Tibial nerve (tissue), 4 donors: ENCODE results near the gene GIGYF1. TPM values are rescaled to one million over a fixed set of nuclear protein-coding genes. Genes with fewer than 3 reads are reported as not detected.
"Not testable (repeated sequence)": the region's sequence is repeated elsewhere in the genome, so short reads cannot be mapped to it uniquely, and the experiment has no call there.

Experiments
- DNase-seq, 2 donors: peaks; one replicate each; pipeline ENCODE4 v3.0.0-alpha.2; 2019; ENCODE audit warnings: low spot score in 2 of 2
- H3K27ac ChIP-seq, 4 donors: fragments of 200-600 bp; sonication (generic) in 3 of 4; one replicate each; pipeline ENCODE4 v1.5.1; 2017 to 2019; ENCODE audit warnings: mild to moderate bottlenecking in 1 of 4
- H3K27me3 ChIP-seq, 2 donors: fragments of 200-600 bp; sonication (generic) in 1 of 2; one replicate each; pipeline versions ENCODE4 v1.5.1 to v1.6.0; 2017 to 2019
- H3K36me3 ChIP-seq, 3 donors: fragments of 200-600 bp; sonication (generic); one replicate each; pipeline ENCODE4 v1.5.1; 2018 to 2019
- H3K4me1 ChIP-seq, 4 donors: fragments of 200-600 bp; sonication (generic) in 3 of 4; one replicate each; pipeline ENCODE4 v1.5.1; 2017 to 2019
- H3K4me3 ChIP-seq, 4 donors: fragments of 200-600 bp; sonication (generic) in 3 of 4; one replicate each; pipeline ENCODE4 v1.5.1; 2017 to 2019; ENCODE audit warnings: mild to moderate bottlenecking in 1 of 4, moderate library complexity in 1 of 4
- H3K9me3 ChIP-seq, 4 donors: fragments of 200-600 bp; sonication (generic) in 3 of 4; one replicate each; pipeline ENCODE4 v1.5.1; 2017 to 2019
- CTCF ChIP-seq, 5 experiments: fragments of 200-600 bp in 3 of 5; fragments of 450-650 bp in 2 of 5; sonication (generic) in 3 of 5; IDR thresholded peaks; one replicate each; pipeline ENCODE4 v1.5.1; 2016 to 2019; ENCODE audit warnings: antibody characterized with exemption in 5 of 5, mild to moderate bottlenecking in 3 of 5, moderate library complexity in 2 of 5
- EP300 ChIP-seq, 2 donors: sonication (generic); formaldehyde crosslinking; IDR thresholded peaks; one replicate each; pipeline ENCODE4 v1.6.1; 2017; ENCODE audit warnings: antibody characterized with exemption in 2 of 2, mild to moderate bottlenecking in 1 of 2
- POLR2A ChIP-seq, 2 donors: fragments of 450-650 bp; IDR thresholded peaks; one replicate each; pipeline ENCODE4 v1.6.1; 2017; ENCODE audit warnings: antibody characterized with exemption in 2 of 2, mild to moderate bottlenecking in 2 of 2, moderate library complexity in 2 of 2
- WGBS, 2 donors: methylation state at CpG; one replicate each; pipeline ENCODE4 v1.1.5; 2018; 5-methylcytosine and 5-hydroxymethylcytosine counted together
- total RNA-seq, 4 donors: library from RNA; depleted of rRNA; stranded (reverse); fragments of >200 nt; gene quantifications; one replicate each; pipeline ENCODE4 v1.1.0, GENCODE V29; 2016

The GIGYF1 gene
- total RNA-seq, 4 donors from 2014 or later, result 50.9 to 98.1 (median 64.7) TPM

- H3K9me3 ChIP-seq, result no peaks in the 10 kb centered on the region
- WGBS, 2 donors, result 16% methylated on average over 3 of the region's 3 CpGs; no CpG with 5 or more reads in 1 of the 2 donors
- DNase-seq, result no peak
- peaks cover 0 to 6% of the 10 kb centered on the region in 2 donors for H3K27me3 ChIP-seq
- H3K4me3 ChIP-seq, result no peak overlapping the region
- H3K36me3 ChIP-seq, result no peaks in the 10 kb centered on the region
- TF ChIP-seq EP300 (IDR thresholded peaks at IDR 0.05) (no peak), POLR2A (IDR thresholded peaks at IDR 0.05) (no peak), CTCF (IDR thresholded peaks at IDR 0.05) (no peak)
- H3K4me1 ChIP-seq, result peaks cover 0 to 23% (median 0%) of the 10 kb centered on the region in 4 donors
- no peak overlapping the region for H3K27ac ChIP-seq
These were observed 36.2 kb upstream of the GIGYF1 start for GRCh38 chr7:100730136-100730800.

- TF ChIP-seq EP300 (IDR thresholded peaks at IDR 0.05), result no peak
- no peak for TF ChIP-seq CTCF (IDR thresholded peaks at IDR 0.05)
- no peak for TF ChIP-seq POLR2A (IDR thresholded peaks at IDR 0.05)
- Histone ChIP-seq H3K4me1 (peaks cover 0 to 27% (median 0%) of the 10 kb centered on the region in 4 donors), H3K9me3 (no peaks in the 10 kb centered on the region), H3K36me3 (no peaks in the 10 kb centered on the region), H3K27ac (no peak overlapping the region), H3K4me3 (no peak overlapping the region), H3K27me3 (peaks cover 0 to 7% of the 10 kb centered on the region in 2 donors)
- WGBS, 2 donors, result 66 to 68% methylated on average over 8 of the region's 8 CpGs
- DNase-seq, result no peak
These were observed 34.1 kb upstream of the GIGYF1 start for GRCh38 chr7:100728196-100728595.

- Histone ChIP-seq H3K9me3 (no peaks in the 10 kb centered on the region), H3K36me3 (no peaks in the 10 kb centered on the region), H3K4me3 (no peak overlapping the region), H3K27ac (peak overlapping the region in 2 of 4 donors; percentile 22 to 55), H3K27me3 (peaks cover 0 to 17% of the 10 kb centered on the region in 2 donors), H3K4me1 (peaks cover 0 to 27% (median 0%) of the 10 kb centered on the region in 4 donors)
- 58 to 61% methylated on average over 12 of the region's 12 CpGs for WGBS, 2 donors
- TF ChIP-seq CTCF (IDR thresholded peaks at IDR 0.05) (no peak), EP300 (IDR thresholded peaks at IDR 0.05) (no peak)
- no peak for DNase-seq
These were observed 33.1 kb upstream of the GIGYF1 start for GRCh38 chr7:100726996-100727761.

GRCh38 chr7:100724364-100724763 is 30.3 kb upstream of the GIGYF1 start:
- not testable (repeated sequence) for DNase-seq, H3K36me3 ChIP-seq, H3K4me3 ChIP-seq, H3K27ac ChIP-seq, H3K9me3 ChIP-seq
- peaks cover 0 to 40% (median 3%) of the 10 kb centered on the region in 4 donors for H3K4me1 ChIP-seq
- WGBS, 2 donors, result 93 to 94% methylated on average over 2 of the region's 2 CpGs
- peaks cover 0 to 39% of the 10 kb centered on the region in 2 donors for H3K27me3 ChIP-seq

GRCh38 chr7:100723732-100724275 is 29.8 kb upstream of the GIGYF1 start:
- 73 to 77% methylated on average over 16 of the region's 16 CpGs for WGBS, 2 donors
- Histone ChIP-seq H3K4me3 (no peak overlapping the region), H3K27ac (no peak overlapping the region), H3K27me3 (peaks cover 0 to 44% of the 10 kb centered on the region in 2 donors), H3K4me1 (peaks cover 0 to 40% (median 3%) of the 10 kb centered on the region in 4 donors), H3K9me3 (no peaks in the 10 kb centered on the region), H3K36me3 (no peaks in the 10 kb centered on the region)
- no peak for DNase-seq
- TF ChIP-seq CTCF (IDR thresholded peaks at IDR 0.05) (no peak), EP300 (IDR thresholded peaks at IDR 0.05) (no peak), POLR2A (IDR thresholded peaks at IDR 0.05) (no peak)
